Vagina (tissue), 2 donors: ENCODE data around the gene GRIK3. TPM values are rescaled to one million over a fixed set of nuclear protein-coding genes. Genes with fewer than 3 reads are reported as not detected.

Experiments used
- DNase-seq, 2 donors: peaks; one replicate each; pipeline ENCODE4 v3.0.0-alpha.2; 2017; ENCODE audit errors: extremely low spot score in 2 of 2
- H3K27ac ChIP-seq: fragments of 200-600 bp; sonication (generic); one replicate; pipeline ENCODE4 v1.5.1; 2019
- H3K27me3 ChIP-seq: fragments of 200-600 bp; sonication (generic); one replicate; pipeline ENCODE4 v1.5.1; 2019
- H3K36me3 ChIP-seq, 2 donors: fragments of 200-600 bp; sonication (generic); one replicate each; pipeline ENCODE4 v1.5.1; 2017 to 2019
- H3K4me1 ChIP-seq: fragments of 200-600 bp; sonication (generic); one replicate; pipeline ENCODE4 v1.5.1; 2019
- H3K4me3 ChIP-seq, 2 donors: fragments of 200-600 bp; sonication (generic); 1 replicate in 1 of 2; 2 replicates in 1 of 2; pipeline ENCODE4 v1.5.1; 2016 to 2019
- H3K9me3 ChIP-seq: fragments of 200-600 bp; sonication (generic); one replicate; pipeline ENCODE4 v1.5.1; 2019
- CTCF ChIP-seq, 3 experiments: fragments of 450-650 bp in 2 of 3; fragments of 200-600 bp in 1 of 3; sonication (generic) in 1 of 3; IDR thresholded peaks; one replicate each; pipeline ENCODE4 v1.5.1; 2017 to 2019; ENCODE audit warnings: antibody characterized with exemption in 3 of 3, mild to moderate bottlenecking in 2 of 3, moderate library complexity in 2 of 3
- POLR2A ChIP-seq, 2 donors: fragments of 450-650 bp; IDR thresholded peaks; one replicate each; pipeline ENCODE4 v1.6.1; 2017; ENCODE audit warnings: antibody characterized with exemption in 2 of 2, mild to moderate bottlenecking in 2 of 2, moderate library complexity in 2 of 2
- POLR2AphosphoS5 ChIP-seq, 2 donors: sonication (generic); formaldehyde crosslinking; IDR thresholded peaks; one replicate each; pipeline ENCODE4 v1.9.0; 2017; ENCODE audit warnings: antibody characterized with exemption in 2 of 2, mild to moderate bottlenecking in 2 of 2, low read depth in 1 of 2; ENCODE audit not compliant: insufficient read depth in 1 of 2
- intact Hi-C: fragments of 100-400 bp; cut with DNase I; formaldehyde crosslinking; loops from one replicate; pipeline ENCODE4 v1.15.1; 2023
- total RNA-seq: library from RNA; depleted of rRNA; stranded (reverse); fragments of >200 nt; gene quantifications from one replicate; pipeline ENCODE4 v1.2.3, GENCODE V29; 2016

Gene GRIK3
- total RNA-seq, 1 donor from 2014 or later: 0.74 TPM

GRCh38 chr1:36869826-36870225 lies 164.5 kb downstream of the GRIK3 start:
- Histone ChIP-seq H3K27ac (no peak overlapping the region), H3K4me3 (no peak overlapping the region), H3K27me3 (no peaks in the 10 kb centered on the region), H3K9me3 (no peaks in the 10 kb centered on the region), H3K4me1 (no peaks in the 10 kb centered on the region), H3K36me3 (no peaks in the 10 kb centered on the region)
- no peak for DNase-seq
- intact Hi-C loops: no loop called here
- TF ChIP-seq CTCF (IDR thresholded peaks at IDR 0.05) (no peak), POLR2AphosphoS5 (IDR thresholded peaks at IDR 0.05; ENCODE audit: insufficient read depth in 1 of 2, low read depth in 1 of 2) (no peak), POLR2A (IDR thresholded peaks at IDR 0.05) (no peak)

GRCh38 chr1:36869054-36869453 lies 165.3 kb downstream of the GRIK3 start:
- Histone ChIP-seq H3K4me3 (no peak overlapping the region), H3K9me3 (no peaks in the 10 kb centered on the region), H3K27ac (no peak overlapping the region), H3K4me1 (no peaks in the 10 kb centered on the region), H3K27me3 (no peaks in the 10 kb centered on the region), H3K36me3 (no peaks in the 10 kb centered on the region)
- TF ChIP-seq CTCF (IDR thresholded peaks at IDR 0.05) (no peak), POLR2AphosphoS5 (IDR thresholded peaks at IDR 0.05; ENCODE audit: insufficient read depth in 1 of 2, low read depth in 1 of 2) (no peak), POLR2A (IDR thresholded peaks at IDR 0.05) (no peak)
- DNase-seq: no peak
- intact Hi-C loops: no loop called here

GRCh38 chr1:36867575-36867974 lies 166.7 kb downstream of the GRIK3 start:
- intact Hi-C loops: no loop called here
- no peaks in the 10 kb centered on the region for H3K4me1 ChIP-seq
- no peaks in the 10 kb centered on the region for H3K27me3 ChIP-seq
- no peak overlapping the region for H3K27ac ChIP-seq
- no peaks in the 10 kb centered on the region for H3K36me3 ChIP-seq
- TF ChIP-seq POLR2A (IDR thresholded peaks at IDR 0.05) (no peak), CTCF (IDR thresholded peaks at IDR 0.05) (no peak), POLR2AphosphoS5 (IDR thresholded peaks at IDR 0.05; ENCODE audit: insufficient read depth in 1 of 2, low read depth in 1 of 2) (no peak)
- H3K4me3 ChIP-seq: no peak overlapping the region
- H3K9me3 ChIP-seq: no peaks in the 10 kb centered on the region
- no peak for DNase-seq

DNA sequence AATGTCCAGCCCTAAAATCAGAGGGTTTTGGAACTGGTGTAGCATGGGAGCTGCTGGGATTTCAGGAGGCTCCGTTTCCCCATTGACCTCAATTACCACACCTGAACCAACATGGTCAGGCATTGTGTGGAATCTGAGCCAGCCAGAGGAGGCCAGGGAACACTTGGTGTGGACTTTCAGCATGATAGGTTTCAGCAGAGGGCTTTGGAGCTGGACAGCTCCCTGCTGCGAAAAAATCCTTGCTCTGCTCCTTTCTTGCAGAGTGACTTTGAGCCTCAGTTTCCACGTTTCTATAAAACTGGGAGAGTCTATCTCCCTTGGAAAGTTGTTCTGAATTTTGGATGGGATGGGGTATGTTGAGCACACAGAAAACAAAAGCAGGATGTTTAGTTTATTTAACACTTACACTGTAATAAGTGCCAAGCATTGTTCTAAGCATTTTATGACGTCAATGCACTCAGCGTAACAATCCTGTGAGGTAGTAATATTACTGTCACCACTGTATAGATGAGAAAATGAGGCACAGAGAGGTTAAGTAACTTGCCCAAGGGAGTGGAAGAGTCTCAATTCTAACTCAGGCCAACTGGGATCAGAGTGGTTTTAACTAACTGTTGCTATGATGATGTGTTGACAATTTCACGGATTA lies 168.0 kb downstream of the GRIK3 start:
- Histone ChIP-seq H3K27ac (no peak overlapping the region), H3K4me1 (no peaks in the 10 kb centered on the region), H3K36me3 (no peaks in the 10 kb centered on the region), H3K4me3 (no peak overlapping the region), H3K9me3 (no peaks in the 10 kb centered on the region), H3K27me3 (no peaks in the 10 kb centered on the region)
- intact Hi-C loops: no loop called here
- DNase-seq: no peak
- TF ChIP-seq CTCF (IDR thresholded peaks at IDR 0.05) (no peak), POLR2AphosphoS5 (IDR thresholded peaks at IDR 0.05; ENCODE audit: insufficient read depth in 1 of 2, low read depth in 1 of 2) (no peak), POLR2A (IDR thresholded peaks at IDR 0.05) (no peak)

- H3K27me3 ChIP-seq: no peaks in the 10 kb centered on the region
- no peaks in the 10 kb centered on the region for H3K4me1 ChIP-seq
- no peak for DNase-seq
- TF ChIP-seq POLR2A (IDR thresholded peaks at IDR 0.05) (no peak), POLR2AphosphoS5 (IDR thresholded peaks at IDR 0.05; ENCODE audit: insufficient read depth in 1 of 2, low read depth in 1 of 2) (no peak), CTCF (IDR thresholded peaks at IDR 0.05) (no peak)
- no peaks in the 10 kb centered on the region for H3K9me3 ChIP-seq
- H3K4me3 ChIP-seq: no peak overlapping the region
- no peaks in the 10 kb centered on the region for H3K36me3 ChIP-seq
- intact Hi-C loops: no loop called here
- no peak overlapping the region for H3K27ac ChIP-seq
Observed at GRCh38 chr1:36865602-36865900, 168.8 kb downstream of the GRIK3 start.
